ENCODE measurements around the gene ZNF385D. TPM values are rescaled to one million over a fixed set of nuclear protein-coding genes. Genes with fewer than 3 reads are reported as not detected.

ZNF385D gene
- total RNA-seq, 1 donor from 2014 or later: under 0.01 TPM

- TF ChIP-seq CTCF (IDR thresholded peaks at IDR 0.05; ENCODE audit: insufficient read depth, low read length, severe bottlenecking): no peak
- Histone ChIP-seq H3K4me3 (ENCODE audit: low read depth, low read length) (no peak overlapping the region), H3K36me3 (ENCODE audit: control insufficient read depth, insufficient read depth, low read length) (no peaks in the 10 kb centered on the region), H3K27me3 (ENCODE audit: control insufficient read depth, insufficient read depth, low read length) (no peaks in the 10 kb centered on the region)
- FAIRE-seq (no peak), DNase-seq (ENCODE audit: low read depth) (no peak)
Measured at GRCh38 chr3:21747966-21748555, 2.9 kb downstream of the ZNF385D start.

GRCh38 chr3:21747376-21747775 is 3.6 kb downstream of the ZNF385D start:
- no peak overlapping the region for H3K4me3 ChIP-seq (ENCODE audit: low read depth, low read length)
- DNase-seq (ENCODE audit: low read depth): peak; percentile 38
- H3K27me3 ChIP-seq (ENCODE audit: control insufficient read depth, insufficient read depth, low read length): no peaks in the 10 kb centered on the region
- no peak for FAIRE-seq
- TF ChIP-seq CTCF (IDR thresholded peaks at IDR 0.05; ENCODE audit: insufficient read depth, low read length, severe bottlenecking): no peak
- no peaks in the 10 kb centered on the region for H3K36me3 ChIP-seq (ENCODE audit: control insufficient read depth, insufficient read depth, low read length)

GRCh38 chr3:21745966-21746365 is 5.0 kb downstream of the ZNF385D start:
- Histone ChIP-seq H3K27me3 (ENCODE audit: control insufficient read depth, insufficient read depth, low read length) (no peaks in the 10 kb centered on the region), H3K4me3 (ENCODE audit: low read depth, low read length) (no peak overlapping the region), H3K36me3 (ENCODE audit: control insufficient read depth, insufficient read depth, low read length) (no peaks in the 10 kb centered on the region)
- DNase-seq (ENCODE audit: low read depth): no peak
- no peak for TF ChIP-seq CTCF (IDR thresholded peaks at IDR 0.05; ENCODE audit: insufficient read depth, low read length, severe bottlenecking)
- FAIRE-seq: no peak

DNA sequence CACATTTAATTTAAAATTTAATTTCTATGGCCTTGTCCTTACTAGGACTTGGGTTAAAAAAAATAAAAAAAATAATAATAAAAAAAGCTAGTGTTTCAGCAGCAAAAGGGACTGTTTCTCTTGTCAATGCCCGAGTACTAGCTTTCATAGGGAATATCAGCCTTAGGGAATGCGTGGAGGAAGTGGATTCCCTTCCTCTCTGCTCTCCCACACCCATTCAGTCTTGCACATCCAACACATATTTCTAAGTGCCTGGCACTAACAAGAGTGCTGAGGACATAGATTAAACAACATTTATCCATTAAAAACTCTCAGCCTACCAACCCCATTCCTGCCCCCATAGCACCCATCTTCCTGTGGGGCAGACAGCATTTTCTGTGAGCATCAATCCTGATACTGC is 6.2 kb downstream of the ZNF385D start:
- TF ChIP-seq CTCF (IDR thresholded peaks at IDR 0.05; ENCODE audit: insufficient read depth, low read length, severe bottlenecking): no peak
- DNase-seq (ENCODE audit: low read depth) (no peak), FAIRE-seq (no peak)
- Histone ChIP-seq H3K4me3 (ENCODE audit: low read depth, low read length) (no peak overlapping the region), H3K27me3 (ENCODE audit: control insufficient read depth, insufficient read depth, low read length) (no peaks in the 10 kb centered on the region), H3K36me3 (ENCODE audit: control insufficient read depth, insufficient read depth, low read length) (no peaks in the 10 kb centered on the region)

DNA sequence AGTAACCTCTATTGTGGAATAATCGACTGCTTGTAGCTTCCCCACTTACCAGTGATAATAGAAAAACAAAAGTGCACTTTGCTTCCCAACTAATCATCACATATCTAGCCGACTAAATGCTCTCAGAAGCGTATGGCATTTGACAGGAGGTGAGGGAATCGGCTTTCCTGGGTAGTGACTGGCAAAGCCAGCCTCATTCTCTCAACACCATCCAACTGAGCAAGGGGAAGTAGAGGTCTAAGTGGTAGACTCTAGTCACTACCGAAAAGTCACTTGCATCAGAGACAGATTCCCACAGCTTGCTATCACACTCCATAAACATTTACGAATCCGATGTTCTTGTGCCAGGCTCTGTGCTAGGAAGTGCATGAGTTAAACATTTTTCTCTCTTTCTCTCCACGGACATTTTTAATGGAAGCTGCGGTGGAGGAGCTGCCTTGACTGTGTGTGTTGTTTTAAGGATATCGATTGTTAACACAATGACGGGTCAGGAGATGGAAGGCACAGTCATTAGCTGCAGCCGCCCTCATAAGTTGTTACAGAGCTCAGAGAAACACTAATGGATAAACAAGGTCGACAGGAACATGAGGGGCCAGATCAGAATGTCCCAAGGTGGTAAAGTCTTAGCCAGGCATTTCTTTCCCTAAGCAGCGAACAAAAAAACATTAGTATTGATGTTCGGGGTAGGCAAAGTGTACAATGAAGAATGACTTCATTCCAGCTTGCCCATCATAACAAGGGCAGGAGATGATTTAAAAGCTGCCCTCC is 11.9 kb downstream of the ZNF385D start:
- DNase-seq (ENCODE audit: low read depth) (no peak), FAIRE-seq (no peak)
- Histone ChIP-seq H3K36me3 (ENCODE audit: control insufficient read depth, insufficient read depth, low read length) (no peaks in the 10 kb centered on the region), H3K27me3 (ENCODE audit: control insufficient read depth, insufficient read depth, low read length) (no peaks in the 10 kb centered on the region), H3K4me3 (ENCODE audit: low read depth, low read length) (no peak overlapping the region)
- TF ChIP-seq CTCF (IDR thresholded peaks at IDR 0.05; ENCODE audit: insufficient read depth, low read length, severe bottlenecking): no peak

All from bronchial epithelial cell (primary cell).